Right hindlimb (tissue), 1 donor: ENCODE results near the gene GEMIN8.

Source experiments
- DNase-seq: peaks from one replicate; pipeline ENCODE4 v3.0.0-alpha.2; 2018

The GEMIN8 gene

GRCh38 chrX:14029425-14030173 is at the start of gene GEMIN8:
GEMIN8 (minus strand) TSS chrX:14029892; CDS start chrX:14021478, 8,414 bp downstream.
- DNase-seq: peak; percentile 90

- DNase-seq: no peak
Observed at GRCh38 chrX:14076639-14077038, 46.9 kb upstream of the GEMIN8 start.

- peak; percentile 14 for DNase-seq
Observed at GRCh38 chrX:14073556-14073955, 43.9 kb upstream of the GEMIN8 start.

- no peak for DNase-seq
Observed at GRCh38 chrX:14073071-14073470, 43.4 kb upstream of the GEMIN8 start.

GRCh38 chrX:14065800-14066199 is 36.1 kb upstream of the GEMIN8 start:
- no peak for DNase-seq

- DNase-seq: no peak
Observed at GRCh38 chrX:14064626-14065432, 35.1 kb upstream of the GEMIN8 start.

GRCh38 chrX:14062524-14062923 is 32.8 kb upstream of the GEMIN8 start:
- no peak for DNase-seq

- no peak for DNase-seq
Observed at GRCh38 chrX:14056206-14056605, 26.5 kb upstream of the GEMIN8 start.

- DNase-seq: no peak
Observed at GRCh38 chrX:14051416-14051815, 21.7 kb upstream of the GEMIN8 start.

- DNase-seq: no peak
Observed at GRCh38 chrX:14050709-14051108, 21.0 kb upstream of the GEMIN8 start.

- DNase-seq: no peak
Observed at GRCh38 chrX:14043209-14043608, 13.5 kb upstream of the GEMIN8 start.

- DNase-seq: no peak
Observed at GRCh38 chrX:14039344-14039743, 9.7 kb upstream of the GEMIN8 start.

- no peak for DNase-seq
Observed at GRCh38 chrX:14038375-14039085, 8.8 kb upstream of the GEMIN8 start.

GRCh38 chrX:14032406-14032805 is 2.7 kb upstream of the GEMIN8 start:
- peak; percentile 50 for DNase-seq

- no peak for DNase-seq
Observed at GRCh38 chrX:14030174-14030530, 460 bp upstream of the GEMIN8 start.

GRCh38 chrX:14029039-14029424 is 660 bp downstream of the GEMIN8 start:
- no peak for DNase-seq

- no peak for DNase-seq
Observed at GRCh38 chrX:14028473-14028872, 1.2 kb downstream of the GEMIN8 start.

- no peak for DNase-seq
Observed at GRCh38 chrX:14027511-14028019, 2.1 kb downstream of the GEMIN8 start.

- no peak for DNase-seq
Observed at GRCh38 chrX:14027036-14027435, 2.7 kb downstream of the GEMIN8 start.

- no peak for DNase-seq
Observed at GRCh38 chrX:14026121-14026520, 3.6 kb downstream of the GEMIN8 start.

GRCh38 chrX:14022019-14022418 is 7.7 kb downstream of the GEMIN8 start:
- DNase-seq: no peak

GRCh38 chrX:14017399-14017798 is 12.3 kb downstream of the GEMIN8 start:
- no peak for DNase-seq

GRCh38 chrX:14015941-14016340 is 13.8 kb downstream of the GEMIN8 start:
- no peak for DNase-seq
